ENCODE data around the gene NTSR1.

NTSR1 gene

DNA sequence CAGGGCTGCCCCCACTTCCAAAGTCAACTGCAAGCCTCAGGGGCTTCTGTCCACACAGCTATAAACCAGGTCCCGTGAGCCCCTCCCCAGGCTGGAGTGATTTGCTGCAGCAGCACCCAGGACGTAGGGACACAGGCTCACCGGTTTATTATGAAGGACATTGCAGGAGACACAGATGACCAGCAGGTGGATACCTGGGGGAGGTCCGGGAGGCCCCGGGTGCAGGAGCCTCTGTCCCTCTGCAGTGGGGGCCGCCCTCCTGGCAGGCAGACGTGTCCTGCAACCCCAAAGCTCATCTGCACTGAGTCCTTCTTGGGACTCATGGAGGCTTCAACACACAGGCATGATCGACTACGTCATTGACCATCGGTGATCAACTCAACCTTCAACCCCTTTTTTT lies 14.5 kb upstream of the NTSR1 start:
- DNase-seq (ENCODE audit: low read depth), result no peak

DNA sequence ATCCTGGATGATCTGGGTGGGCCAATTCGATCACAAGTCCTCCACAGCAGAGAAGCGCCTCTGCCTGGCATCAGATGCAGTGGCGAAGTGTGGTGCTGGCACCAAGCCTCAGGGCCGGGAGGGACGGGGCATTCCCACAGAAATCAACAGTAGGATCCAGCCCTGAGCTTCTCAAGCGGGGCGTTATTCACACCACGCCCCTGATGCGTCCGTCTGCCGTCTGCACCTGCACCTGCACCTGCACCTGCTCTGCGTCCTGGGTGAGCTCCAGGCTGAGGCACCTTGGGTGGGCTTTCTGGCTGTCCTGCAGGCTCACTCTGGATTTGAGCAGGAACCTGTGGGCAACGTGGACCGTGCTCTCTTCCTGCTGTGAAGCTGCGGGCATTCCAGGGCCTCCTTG lies 13.8 kb upstream of the NTSR1 start:
- DNase-seq (ENCODE audit: low read depth), result no peak

DNA sequence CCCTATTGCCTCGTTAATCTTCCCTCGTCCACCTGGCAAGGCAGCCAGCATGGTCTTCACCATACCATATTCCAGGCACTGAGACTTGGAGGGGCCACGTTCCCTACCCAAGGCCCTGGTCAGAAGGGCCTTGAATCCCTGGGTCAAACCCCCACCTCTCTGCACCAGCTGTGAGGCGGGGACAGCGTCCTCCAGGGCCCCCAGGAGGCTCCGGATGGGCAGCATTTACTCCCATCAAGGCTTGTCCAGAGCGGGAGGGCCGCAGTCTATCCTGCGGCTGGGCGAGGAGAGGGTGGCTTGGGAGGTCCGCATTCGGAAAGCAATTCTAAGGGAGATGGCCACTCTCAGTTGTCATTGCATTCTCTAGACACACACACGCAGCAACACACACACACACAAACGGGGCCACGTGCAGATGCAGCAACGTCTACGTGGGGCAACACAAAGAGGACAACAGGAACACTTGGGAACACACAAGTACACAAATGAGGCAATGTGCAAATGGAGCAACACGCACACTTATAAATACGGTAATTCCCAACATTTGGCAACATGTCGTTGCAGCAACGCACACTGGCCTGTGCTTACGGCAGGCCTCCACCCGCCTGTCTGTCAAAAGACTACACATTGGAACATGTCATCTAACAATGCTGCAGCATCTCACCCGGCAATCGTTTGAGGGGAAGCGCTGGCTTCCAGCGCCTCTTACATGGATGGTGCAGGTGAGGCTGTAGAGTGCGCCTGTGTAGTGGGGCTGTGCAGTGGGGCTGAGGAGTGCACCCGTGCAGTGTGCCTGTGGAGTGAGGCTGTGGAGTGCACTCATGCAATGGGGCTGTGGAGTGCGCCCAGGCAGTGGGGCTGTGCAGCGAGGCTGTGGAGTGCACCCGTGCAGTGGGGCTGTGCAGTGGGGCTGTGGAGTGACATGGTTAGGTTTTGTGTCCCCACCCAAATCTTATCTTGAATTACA lies 12.9 kb upstream of the NTSR1 start:
- no peak for DNase-seq (ENCODE audit: low read depth)

DNA sequence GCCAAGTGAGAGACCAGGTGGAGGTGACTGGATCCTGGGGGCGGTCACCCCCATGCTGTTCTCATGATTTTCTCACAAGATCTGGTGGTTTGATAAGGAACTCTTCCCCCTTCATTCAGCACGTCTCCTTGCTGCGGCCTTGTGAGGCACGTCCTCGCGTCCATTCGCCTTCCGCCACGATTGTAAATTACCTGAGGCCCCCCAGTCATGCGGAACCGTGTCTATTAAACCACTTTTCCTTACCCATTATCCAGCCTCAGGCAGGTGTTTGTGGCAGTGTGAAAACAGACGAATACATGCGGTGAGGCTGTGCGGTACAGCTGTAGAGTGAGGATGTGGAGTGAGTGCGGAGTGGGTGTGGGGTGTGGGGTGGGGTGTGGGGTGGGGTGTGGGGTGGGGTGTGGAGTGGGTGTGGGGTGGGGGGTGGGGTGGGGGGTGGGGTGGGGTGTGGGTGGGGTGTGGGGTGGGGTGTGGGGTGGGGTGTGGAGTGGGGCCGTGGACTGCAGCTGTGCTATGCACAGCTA lies 12.1 kb upstream of the NTSR1 start:
- no peak for DNase-seq (ENCODE audit: low read depth)

DNA sequence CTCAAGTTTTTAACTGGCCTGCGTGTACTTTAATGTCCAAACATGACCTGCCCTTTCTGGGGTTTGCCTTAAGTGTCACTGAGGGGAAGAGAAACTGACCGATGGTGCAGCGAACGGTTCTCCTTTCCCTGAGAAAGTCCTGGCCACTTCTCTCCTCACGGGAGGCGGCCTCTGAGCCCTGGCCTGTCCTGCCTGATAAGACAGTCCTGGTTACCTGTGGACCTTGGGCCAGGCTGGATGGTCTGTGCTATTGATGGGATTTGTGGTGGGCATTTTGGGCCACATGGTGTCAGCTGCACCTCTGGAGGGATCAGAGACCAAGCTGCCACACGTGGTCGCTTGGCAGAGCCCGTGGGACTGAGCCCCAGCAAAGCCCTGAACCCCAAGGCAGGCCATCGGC lies 11.6 kb upstream of the NTSR1 start:
- DNase-seq (ENCODE audit: low read depth), result no peak

DNA sequence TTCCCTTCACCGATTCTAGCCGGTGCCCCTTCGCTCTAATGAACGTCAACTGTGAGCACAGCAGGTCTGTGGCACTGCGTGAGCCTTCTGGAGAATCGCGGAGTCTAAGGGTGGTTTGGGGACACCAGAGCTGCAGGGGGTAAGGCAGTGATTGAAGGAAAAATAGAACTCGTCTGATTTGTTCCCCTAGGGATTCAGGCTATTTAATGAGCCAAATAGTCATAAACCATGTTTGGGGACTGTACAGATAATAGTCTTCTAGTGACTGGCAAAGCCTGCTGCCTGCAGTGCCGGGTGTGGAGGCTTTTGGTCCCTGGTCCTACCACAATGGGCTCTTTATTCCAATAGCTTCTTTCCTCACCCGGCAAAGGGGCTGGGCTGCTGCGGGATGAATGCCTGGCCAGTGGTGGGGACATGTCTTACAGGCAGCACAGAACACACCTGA lies 11.1 kb upstream of the NTSR1 start:
- no peak for DNase-seq (ENCODE audit: low read depth)

DNA sequence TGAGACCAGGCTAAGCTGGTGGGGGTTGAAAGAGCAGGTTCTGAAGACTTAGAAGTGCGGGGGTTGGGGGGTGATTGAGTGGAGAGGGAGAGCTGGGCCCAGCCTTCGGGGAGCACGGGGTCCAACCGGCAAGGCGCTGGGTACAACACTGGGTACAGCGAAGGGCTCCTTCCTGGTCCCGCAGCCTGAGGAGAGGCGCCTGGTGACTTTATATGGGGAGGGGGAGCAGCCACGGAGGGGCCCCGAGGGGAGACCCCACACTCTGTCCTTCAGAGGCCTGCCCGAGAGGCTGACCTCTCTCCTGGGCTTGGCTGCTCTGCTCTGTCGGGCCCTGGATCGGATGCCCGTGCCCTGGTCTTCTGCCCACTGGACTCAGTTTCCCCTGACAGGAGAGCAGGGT lies 10.4 kb upstream of the NTSR1 start:
- DNase-seq (ENCODE audit: low read depth), result no peak

DNA sequence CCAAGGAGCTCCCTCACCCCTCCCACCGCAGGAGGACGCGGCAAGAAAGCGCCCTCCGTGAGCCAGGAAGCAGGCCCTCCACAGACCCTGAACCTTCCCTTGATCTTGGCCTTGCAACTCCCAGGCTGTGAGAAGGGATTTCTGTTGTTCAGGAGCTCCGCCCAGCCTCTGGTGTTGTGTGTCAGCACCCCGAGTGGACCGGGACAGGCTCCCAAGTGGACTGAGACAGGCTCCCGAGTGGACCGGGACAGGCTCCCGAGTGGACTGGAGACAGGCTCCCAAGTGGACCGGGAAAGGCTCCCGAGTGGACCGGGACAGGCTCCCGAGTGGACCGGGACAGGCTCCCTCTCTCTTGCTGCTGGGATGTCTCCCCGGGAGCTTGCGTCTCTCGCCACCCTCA lies 9.3 kb upstream of the NTSR1 start:
- no peak for DNase-seq (ENCODE audit: low read depth)

DNA sequence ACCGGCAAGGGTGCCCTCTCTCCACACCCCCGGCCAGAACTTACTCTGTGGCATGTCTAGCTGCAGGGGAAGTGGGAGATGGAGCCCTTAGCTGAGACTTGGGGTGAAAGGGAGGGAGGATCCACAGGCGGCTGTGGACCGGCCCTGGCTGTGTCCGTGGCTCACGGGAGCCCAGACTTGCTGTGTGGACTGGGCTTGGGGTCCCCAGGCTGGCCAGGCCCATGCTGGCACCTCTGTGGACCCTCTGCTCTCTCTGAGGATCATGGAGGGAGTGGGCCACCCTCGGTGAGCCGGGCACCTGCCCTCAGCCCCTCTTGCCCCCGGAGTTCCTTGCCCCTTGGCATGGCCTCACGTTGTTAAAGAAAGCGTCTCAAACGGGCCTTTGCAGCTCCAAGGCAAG lies 8.9 kb upstream of the NTSR1 start:
- DNase-seq (ENCODE audit: low read depth), result no peak

DNA sequence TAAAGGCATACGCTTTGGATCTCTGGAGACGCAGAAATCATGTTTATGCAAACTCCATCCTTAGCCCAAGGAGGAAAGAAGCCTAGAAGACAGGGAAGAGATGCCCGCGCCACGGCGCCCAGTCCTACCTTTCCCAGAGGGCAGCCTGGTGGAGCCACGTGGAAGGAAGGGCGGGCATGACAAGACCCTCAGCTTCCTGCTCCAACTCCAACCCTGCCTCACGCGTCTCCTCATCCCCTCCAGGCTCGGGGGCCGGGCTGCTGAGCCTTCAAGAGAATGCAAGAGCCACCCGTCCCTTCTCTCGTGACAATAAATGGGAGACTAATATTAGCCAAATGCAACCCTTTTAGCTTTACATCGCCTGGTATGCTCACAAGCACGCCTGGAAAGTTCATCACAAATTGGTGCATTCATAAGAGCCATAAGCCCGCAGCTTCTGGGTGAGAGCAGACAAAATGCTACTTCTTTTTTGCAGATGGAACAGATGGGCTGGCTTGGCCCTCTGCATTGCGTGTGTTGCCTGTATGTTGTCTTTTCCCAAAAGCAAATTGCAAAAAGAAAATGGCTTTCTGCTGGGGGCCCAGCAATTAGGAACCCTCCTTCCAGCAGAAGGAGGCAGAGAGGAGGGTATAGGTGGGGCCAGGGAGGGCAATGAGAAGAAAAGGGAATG lies 8.2 kb upstream of the NTSR1 start:
- DNase-seq (ENCODE audit: low read depth), result no peak

DNA sequence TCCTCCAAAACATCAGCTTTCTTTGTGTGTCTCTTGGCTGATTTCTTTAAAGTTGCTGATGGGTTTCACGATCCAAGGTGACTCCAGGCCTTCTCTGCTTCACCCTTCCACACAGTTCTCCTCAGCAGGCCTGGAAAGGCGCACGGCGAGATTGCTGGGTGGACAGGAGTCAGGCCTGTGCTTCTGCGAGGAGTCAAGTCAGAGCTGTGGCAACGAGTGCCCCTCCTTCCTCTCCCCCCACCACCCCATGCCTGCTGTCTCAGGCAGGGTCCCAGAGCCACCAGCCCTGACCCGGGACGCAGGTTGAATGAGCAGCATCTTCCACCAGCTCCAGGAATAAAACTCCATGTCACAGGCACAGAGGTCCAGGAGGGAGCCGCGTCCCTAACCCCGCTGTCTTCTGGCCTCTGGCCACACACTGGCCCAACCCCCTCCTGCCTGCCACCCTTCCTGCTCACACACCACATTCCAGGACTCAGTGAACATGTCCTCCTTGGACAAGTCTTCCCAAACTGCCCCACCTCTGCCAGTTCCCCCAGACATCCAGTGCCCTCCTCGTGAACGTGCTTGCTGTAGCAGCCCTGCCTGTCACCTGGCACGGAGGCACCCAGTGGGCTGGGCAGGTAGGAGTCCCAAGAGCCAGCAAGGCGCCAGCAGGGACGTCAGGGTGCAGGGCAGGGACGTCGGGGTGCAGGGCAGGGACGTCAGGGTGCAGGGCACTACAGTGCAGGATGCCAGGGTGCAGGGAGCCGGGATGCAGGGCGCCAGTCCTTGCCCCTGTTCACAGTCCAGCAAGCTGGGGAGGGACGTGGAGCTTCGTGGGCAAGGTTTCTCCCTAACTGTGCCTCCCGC lies 7.2 kb upstream of the NTSR1 start:
- no peak for DNase-seq (ENCODE audit: low read depth)

DNA sequence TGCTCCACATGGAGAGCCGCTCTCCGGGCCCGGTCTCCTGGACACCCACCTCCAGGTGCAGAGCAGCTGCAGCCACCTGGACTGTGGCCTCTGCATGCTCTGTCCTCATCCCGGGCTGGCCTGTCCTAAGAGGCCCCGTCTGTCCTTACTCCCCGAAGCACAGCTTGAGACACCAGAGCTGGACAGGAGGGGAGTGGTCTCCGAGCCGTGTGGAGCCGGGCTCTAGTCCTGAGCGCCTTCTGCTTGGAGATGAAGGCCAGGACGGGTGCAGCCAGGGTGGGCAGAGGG lies 6.7 kb upstream of the NTSR1 start:
- no peak for DNase-seq (ENCODE audit: low read depth)

DNA sequence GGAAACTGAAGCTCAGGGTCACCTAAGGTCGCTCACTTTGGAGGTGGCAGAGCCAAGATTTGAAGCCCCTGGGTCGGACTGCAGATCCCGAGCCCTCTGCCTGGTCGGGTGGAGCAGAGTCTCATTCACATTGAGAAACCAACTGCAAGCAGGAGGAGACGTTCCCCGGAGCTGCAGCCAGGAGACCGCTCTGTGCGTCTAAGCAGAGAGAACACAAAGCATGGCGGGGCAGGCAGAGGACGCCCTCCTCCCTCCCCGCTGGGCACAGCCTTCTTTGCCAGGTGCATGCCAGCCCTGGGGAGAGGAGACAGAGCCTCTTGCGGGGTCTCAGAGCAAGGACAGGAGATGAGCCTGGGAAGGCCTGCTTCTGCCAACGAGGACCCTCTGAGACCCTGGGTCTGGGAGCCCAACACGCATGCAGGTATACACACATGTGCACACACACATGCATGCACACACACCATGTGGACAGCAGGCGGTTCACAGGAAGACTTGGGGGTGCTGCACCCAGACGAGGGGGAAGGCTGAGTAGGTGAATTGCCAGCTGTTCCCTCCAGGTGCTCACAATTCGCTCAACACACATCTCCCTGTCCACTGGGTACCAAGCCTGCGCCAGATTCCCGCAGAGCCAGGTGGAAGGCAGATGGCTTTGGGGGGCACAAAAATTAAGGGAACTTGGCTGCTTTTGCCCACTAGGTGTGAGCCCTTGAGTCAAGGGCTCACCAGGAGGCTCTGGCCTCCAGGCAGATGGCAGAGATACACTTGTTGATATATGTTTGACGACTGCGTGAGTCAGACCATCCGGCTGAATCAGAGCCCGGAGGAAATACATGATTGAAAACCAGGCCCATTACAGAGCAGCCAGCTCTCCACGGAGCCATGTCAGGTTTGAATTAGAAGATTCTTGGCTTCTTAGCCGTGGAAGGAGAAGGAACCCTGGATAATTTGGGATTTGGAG lies 5.5 kb upstream of the NTSR1 start:
- DNase-seq (ENCODE audit: low read depth), result peak; percentile 61

DNA sequence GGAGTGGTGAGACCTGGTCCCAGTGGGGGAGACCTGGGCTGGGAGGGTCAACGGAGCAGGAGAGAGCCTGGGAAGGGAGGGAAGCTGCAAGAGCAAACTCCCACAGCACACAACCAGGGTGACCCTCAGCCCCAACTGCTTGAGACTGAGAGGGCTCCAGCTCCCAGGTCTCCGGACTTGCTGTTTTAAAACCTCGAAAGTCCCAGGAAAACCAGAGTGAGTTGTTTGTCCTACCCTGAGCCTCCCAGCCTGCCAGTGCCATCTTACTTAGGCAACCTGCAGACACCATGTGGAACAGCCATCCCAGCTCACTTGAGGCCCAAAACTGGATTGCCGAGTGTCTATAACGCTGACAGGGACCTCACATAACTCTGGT lies 4.8 kb upstream of the NTSR1 start:
- DNase-seq (ENCODE audit: low read depth), result no peak

DNA sequence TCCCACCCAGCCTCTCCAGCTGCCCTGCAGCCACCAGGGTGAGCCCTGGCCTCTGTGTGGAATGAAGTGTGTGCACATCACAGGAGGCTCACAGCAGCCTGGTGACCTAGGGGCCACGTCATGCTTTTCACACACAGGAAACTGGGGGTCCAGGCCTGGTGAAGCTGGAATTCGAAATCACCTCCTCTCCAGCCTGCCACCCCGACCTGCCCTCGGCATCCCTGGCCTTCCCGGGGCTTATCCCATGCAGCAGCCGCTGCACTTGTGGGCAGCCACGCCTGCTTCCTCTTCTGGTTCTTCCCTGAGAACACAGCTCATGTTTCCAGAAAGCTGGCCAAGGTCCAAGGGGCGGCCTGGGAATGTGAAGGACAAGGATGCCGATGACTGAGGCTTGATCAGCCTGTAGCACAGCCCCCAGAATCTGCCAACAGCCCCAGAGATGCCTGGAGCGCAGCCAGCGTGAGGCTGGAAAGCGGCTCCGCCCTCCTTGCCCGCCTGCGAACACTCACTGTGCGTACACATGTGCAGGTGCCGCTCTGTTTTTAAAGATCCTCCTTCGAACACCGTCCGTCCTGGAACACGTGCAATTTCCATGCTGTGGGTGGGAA lies 4.2 kb upstream of the NTSR1 start:
- peak; percentile 65 for DNase-seq (ENCODE audit: low read depth)

DNA sequence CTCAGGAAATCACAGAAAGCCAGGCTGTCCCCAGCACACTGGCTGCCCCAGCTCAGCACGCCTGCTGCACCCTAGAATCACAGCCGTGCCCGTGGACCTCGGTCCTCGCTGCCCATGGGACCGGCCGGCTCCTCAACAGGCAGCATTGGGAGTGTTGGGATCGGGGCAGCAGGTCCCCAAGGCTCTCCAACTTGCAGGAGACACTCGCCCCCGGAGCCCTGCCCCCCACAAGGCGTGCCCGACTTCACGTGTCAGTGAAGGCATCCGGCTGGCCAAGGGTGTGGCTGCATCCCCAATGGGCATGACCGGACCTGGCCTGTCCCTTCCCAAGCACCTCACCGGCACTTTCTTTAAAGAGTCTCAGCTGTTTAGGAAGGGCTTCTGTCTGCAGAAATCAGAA lies 3.0 kb upstream of the NTSR1 start:
- DNase-seq (ENCODE audit: low read depth), result no peak

DNA sequence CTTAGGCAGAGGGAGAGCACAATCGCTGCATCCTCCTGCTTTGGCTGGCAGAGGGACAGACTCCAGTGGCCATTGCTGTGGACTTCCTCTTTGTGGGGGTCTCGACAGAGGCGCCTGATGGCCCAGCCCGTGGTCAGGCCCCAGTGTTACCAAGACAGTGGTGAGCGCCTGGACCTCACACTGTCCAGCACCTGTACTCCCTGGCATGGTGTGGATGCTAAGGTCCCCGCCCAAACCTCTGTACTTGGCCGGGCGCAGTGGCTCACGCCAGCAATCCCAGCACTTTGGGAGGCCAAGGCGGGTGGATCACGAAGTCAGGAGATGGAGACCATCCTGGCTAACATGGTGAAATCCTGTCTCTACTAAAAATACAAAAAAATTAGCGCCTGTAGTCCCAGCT lies 2.3 kb upstream of the NTSR1 start:
- no peak for DNase-seq (ENCODE audit: low read depth)

DNA sequence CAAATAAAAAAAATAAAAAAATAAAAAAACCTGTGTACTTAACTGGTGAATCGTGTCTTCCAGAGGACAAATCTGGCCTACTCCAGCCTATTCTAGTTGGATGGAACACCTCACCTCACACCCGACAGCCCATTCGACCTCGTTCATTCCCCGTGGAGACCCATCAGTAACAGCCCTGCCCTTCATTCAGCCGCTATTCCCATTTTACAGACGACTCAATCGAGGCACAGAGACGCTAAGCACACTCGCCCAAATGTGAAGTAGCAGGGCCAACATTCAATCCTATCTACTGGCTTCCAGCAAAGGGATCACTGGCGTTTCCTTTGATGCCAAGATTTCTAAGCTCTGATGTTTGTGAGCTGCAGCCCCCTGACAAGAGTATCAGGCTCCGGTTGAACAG lies 1.8 kb upstream of the NTSR1 start:
- DNase-seq (ENCODE audit: low read depth), result no peak

DNA sequence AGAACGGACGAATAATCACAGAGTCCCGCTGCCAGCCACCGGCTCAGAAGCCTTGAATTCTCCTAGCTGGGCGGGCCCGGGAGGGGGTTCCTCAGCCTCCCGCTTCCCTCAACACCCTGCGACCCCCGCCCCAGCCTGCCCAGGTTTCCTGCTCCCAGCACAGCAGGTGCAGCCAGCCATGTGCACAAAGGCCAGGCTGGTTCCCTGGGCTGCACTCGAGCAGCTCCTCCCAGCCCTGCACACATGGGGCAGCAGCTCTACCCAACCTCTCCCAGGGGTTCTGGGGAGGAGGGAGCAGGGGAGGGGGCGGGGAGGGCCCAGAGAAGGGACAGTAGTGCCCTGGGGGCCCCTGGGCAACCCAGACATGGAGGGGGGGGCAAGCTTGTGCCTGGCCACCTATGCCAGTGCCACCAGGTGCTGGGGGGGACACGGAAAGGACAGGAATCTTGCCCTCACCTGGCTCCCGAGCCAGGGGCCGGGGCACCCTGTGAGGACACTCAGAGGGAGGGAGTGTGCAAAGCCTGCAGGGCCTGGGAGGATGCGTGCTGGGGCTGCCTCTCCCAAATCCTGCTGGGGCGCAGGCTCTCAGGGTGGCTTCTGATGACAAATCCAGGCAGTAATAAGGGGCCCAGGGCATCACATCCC lies 1.2 kb upstream of the NTSR1 start:
- DNase-seq (ENCODE audit: low read depth), result no peak

DNA sequence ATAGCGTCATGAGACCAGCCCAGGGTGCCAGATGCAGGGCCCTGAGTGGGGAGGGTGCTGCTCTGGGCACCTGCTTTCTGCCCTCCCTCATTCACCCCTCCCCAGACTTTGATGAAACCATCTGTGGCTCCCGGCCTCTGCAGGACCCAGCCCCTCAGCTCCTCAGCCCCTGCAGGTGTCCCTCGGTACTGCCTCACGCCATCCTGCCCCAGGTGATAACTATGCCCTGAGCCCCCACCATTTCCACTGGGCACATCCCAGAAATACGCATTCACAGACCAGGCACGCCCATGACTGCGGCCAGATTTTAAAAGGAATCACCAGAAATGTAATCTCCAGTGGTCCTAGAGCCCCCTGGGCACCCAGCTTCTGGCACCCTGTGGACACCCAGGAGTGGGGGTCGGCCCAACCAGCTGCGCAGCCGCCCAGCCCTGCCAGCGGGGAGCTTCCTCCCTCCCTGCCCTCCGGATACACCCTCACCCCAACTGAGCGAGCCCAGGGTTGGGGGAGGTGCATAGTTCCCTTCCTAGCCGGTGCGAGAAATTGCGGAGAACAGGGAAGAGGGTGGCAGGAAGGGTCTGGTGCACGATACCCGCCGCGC lies 615 bp upstream of the NTSR1 start:
- no peak for DNase-seq (ENCODE audit: low read depth)

All from GM04503 (cell line).